Stimulated activated CD8-positive, alpha-beta memory T cell treated with anti-CD3 and anti-CD28 coated beads, Interleukin-2, amount 100 ng/mL, for 1 hour (primary cell): ENCODE measurements around the gene ASPG.
A peak's percentile ranks its signal among the peaks of the same experiment; 100 is the strongest.

Source experiments
- DNase-seq, 2 donors: peaks; one replicate each; pipeline ENCODE4 v3.0.0-alpha.2; 2020; ENCODE audit warnings: low read depth in 2 of 2

The ASPG gene

GRCh38 chr14:104093366-104094055, 8.0 kb downstream of the ASPG start:
- no peak for DNase-seq

- no peak for DNase-seq
Measured at GRCh38 chr14:104094056-104094708, 8.7 kb downstream of the ASPG start.

- DNase-seq: peak; percentile 41 to 56
Measured at GRCh38 chr14:104094709-104095425, 9.4 kb downstream of the ASPG start.

GRCh38 chr14:104095426-104096310, 10.2 kb downstream of the ASPG start:
- no peak for DNase-seq

- no peak for DNase-seq
Measured at GRCh38 chr14:104096318-104096717, 10.8 kb downstream of the ASPG start.

GRCh38 chr14:104096751-104097700, 11.5 kb downstream of the ASPG start:
- DNase-seq: no peak

- DNase-seq: no peak
Measured at GRCh38 chr14:104098272-104099095, 13.0 kb downstream of the ASPG start.

- DNase-seq: no peak
Measured at GRCh38 chr14:104099096-104100041, 13.9 kb downstream of the ASPG start.

- no peak for DNase-seq
Measured at GRCh38 chr14:104100171-104101085, 14.9 kb downstream of the ASPG start.

- no peak for DNase-seq
Measured at GRCh38 chr14:104101086-104101621, 15.7 kb downstream of the ASPG start.

GRCh38 chr14:104101651-104102281, 16.3 kb downstream of the ASPG start:
- DNase-seq: no peak

- no peak for DNase-seq
Measured at GRCh38 chr14:104102282-104102914, 16.9 kb downstream of the ASPG start.

- DNase-seq: no peak
Measured at GRCh38 chr14:104103061-104103445, 17.6 kb downstream of the ASPG start.

- DNase-seq: no peak
Measured at GRCh38 chr14:104103446-104104075, 18.1 kb downstream of the ASPG start.

- DNase-seq: no peak
Measured at GRCh38 chr14:104104076-104104901, 18.8 kb downstream of the ASPG start.
